Measurements from ENCODE around the gene GMDS. TPM values are rescaled to one million over a fixed set of nuclear protein-coding genes. Genes with fewer than 3 reads are reported as not detected.

GMDS gene
- total and polyA plus RNA-seq, 2 of the 13 experiments (the other 11 are each of a cell fraction or from before 2014, with no cell fraction given): 64.4 to 112 TPM

DNA sequence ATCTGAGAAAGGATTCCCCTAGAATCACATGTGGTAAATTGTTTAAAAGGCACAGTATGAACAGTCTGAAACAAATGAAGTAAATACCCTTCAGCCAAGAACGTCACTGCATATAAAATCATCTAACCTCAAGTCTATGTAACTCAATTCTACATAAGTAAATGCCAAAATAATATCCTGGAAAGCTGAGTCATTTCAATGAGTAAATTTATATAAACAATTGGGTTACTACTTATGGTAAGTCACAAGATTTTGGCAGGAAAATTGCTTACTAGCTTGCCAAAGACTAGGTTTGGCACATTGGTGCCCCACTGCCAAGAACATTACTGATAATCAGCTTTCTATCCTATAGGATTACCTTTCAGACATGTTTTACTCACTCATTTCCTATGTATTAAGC, 8.4 kb downstream of the GMDS start:
- no peak overlapping the region for H3K9ac ChIP-seq (ENCODE audit: insufficient read depth, low read depth, low read length)
- in situ Hi-C loops (cut with HindIII; ENCODE audit: extremely low pct_ligation_motif_present, low pct_unique_long_range_greater_than_20kb): no loop called here
- DNase-seq (ENCODE audit: low spot score) (no peak), FAIRE-seq (no peak), ATAC-seq (no peak)
- no peaks in the 10 kb centered on the region for H3K27me3 ChIP-seq (ENCODE audit: control insufficient read depth in 1 of 2, insufficient read depth in 2 of 2, low read length in 2 of 2)
- no TSS peak for BruUV-seq (replicated peaks)
- ChIA-PET CTCF (ENCODE audit: low intra/inter-chr PET ratio, low total read pairs) (no interaction called here), POLR2A (interaction anchor here (1.6 kb wide), 1 partner anchor 9 kb away, joined by 4 read pairs; no protein-coding TSS in a partner anchor)
- H3K79me2 ChIP-seq (ENCODE audit: insufficient read depth, low read length): peaks cover 98% of the 10 kb centered on the region
- H4K20me1 ChIP-seq (ENCODE audit: insufficient read depth, low read length): peaks cover 7% of the 10 kb centered on the region
- H3K9me3 ChIP-seq (ENCODE audit: low read length): no peaks in the 10 kb centered on the region
- no peak overlapping the region for H3K27ac ChIP-seq (ENCODE audit: extremely low read length, insufficient read depth, low read length)
- intact Hi-C loops (cut with micrococcal nuclease; ENCODE audit: unreplicated experiment): no loop called here
- H3K4me3 ChIP-seq (replicated peaks in 1 of 3; ENCODE audit: insufficient read depth in 1 of 3, low read depth in 2 of 3, low read length in 3 of 3): no peak overlapping the region
- no peak overlapping the region for H2AFZ ChIP-seq (ENCODE audit: low read length)
- 87% methylated on average over 1 of the region's 1 CpG for WGBS (ENCODE audit: low lambda C conversion rate)
- no peak overlapping the region for H3K4me2 ChIP-seq (ENCODE audit: low read depth, low read length)
- TF ChIP-seq RAD51 (IDR thresholded peaks at IDR 0.05; ENCODE audit: borderline replicate concordance): no peak
- H3K36me3 ChIP-seq (replicated peaks in 1 of 2; ENCODE audit: control insufficient read depth in 1 of 2, insufficient read depth in 2 of 2, low read length in 2 of 2): peaks cover 1 to 10% of the 10 kb centered on the region in 2 experiments; a peak in 4 of 5 replicates
- H3K4me1 ChIP-seq (ENCODE audit: insufficient read depth, low read length): peaks cover 83% of the 10 kb centered on the region

DNA sequence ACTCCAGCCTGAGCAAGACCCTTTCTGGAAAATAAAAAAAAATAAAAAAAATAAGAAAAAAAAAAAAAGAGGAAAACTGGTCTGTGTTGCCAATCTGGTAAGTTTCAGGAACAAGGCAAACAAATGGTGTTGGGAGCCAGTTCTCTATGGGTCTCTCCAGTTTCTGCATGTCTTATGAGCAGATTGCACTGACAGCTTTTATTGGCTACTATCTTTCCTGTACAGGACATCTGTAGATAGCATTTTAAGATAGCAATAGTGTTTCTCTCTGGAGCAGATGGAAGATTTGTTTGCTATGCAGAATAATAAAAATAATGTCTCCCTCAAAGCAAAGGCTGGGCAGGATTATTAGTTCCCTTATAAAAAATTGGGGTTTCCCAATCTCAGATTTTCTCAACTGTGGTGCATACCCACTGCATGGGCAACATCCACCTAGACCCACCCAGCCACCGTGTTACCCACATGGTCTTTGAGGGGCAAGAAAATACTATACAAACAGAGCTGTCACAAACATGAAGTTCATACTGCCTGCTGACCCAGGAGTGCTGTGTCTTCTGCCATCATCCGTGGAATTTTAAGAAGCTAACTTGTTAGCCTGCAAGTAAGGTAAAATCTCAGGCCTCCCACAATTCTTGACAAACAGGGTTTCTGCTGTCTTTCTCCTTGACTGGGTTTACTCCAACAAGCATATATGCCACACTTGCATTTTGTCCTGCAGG, 9.5 kb downstream of the GMDS start:
- no peak overlapping the region for H3K27ac ChIP-seq (ENCODE audit: extremely low read length, insufficient read depth, low read length)
- ChIA-PET CTCF (ENCODE audit: low intra/inter-chr PET ratio, low total read pairs) (no interaction called here), POLR2A (no interaction called here)
- in situ Hi-C loops (cut with HindIII; ENCODE audit: extremely low pct_ligation_motif_present, low pct_unique_long_range_greater_than_20kb) (no loop called here), intact Hi-C loops (cut with micrococcal nuclease; ENCODE audit: unreplicated experiment) (no loop called here)
- no peak overlapping the region for H3K4me2 ChIP-seq (ENCODE audit: low read depth, low read length)
- no peak overlapping the region for H2AFZ ChIP-seq (ENCODE audit: low read length)
- no TSS peak for BruUV-seq (replicated peaks)
- no peaks in the 10 kb centered on the region for H3K27me3 ChIP-seq (ENCODE audit: control insufficient read depth in 1 of 2, insufficient read depth in 2 of 2, low read length in 2 of 2)
- H3K36me3 ChIP-seq (replicated peaks in 1 of 2; ENCODE audit: control insufficient read depth in 1 of 2, insufficient read depth in 2 of 2, low read length in 2 of 2): peaks cover 1 to 7% of the 10 kb centered on the region in 2 experiments; a peak in 4 of 5 replicates
- no peak for DNase-seq (ENCODE audit: low spot score)
- peaks cover 83% of the 10 kb centered on the region for H3K4me1 ChIP-seq (ENCODE audit: insufficient read depth, low read length)
- FAIRE-seq: no peak
- peaks cover 98% of the 10 kb centered on the region for H3K79me2 ChIP-seq (ENCODE audit: insufficient read depth, low read length)
- no peak overlapping the region for H3K4me3 ChIP-seq (replicated peaks in 1 of 3; ENCODE audit: insufficient read depth in 1 of 3, low read depth in 2 of 3, low read length in 3 of 3)
- WGBS (ENCODE audit: low lambda C conversion rate): 87% methylated on average over 2 of the region's 2 CpGs
- H4K20me1 ChIP-seq (ENCODE audit: insufficient read depth, low read length): peaks cover 6% of the 10 kb centered on the region
- ATAC-seq: no peak
- H3K9me3 ChIP-seq (ENCODE audit: low read length): no peaks in the 10 kb centered on the region
- no peak overlapping the region for H3K9ac ChIP-seq (ENCODE audit: insufficient read depth, low read depth, low read length)
- TF ChIP-seq SMAD9 (CRISPR knock-in tag; IDR thresholded peaks at IDR 0.05) (no peak), ZFAT (CRISPR knock-in tag; conservative IDR thresholded peaks at IDR 0.05) (no peak), CSRNP2 (CRISPR knock-in tag; conservative IDR thresholded peaks at IDR 0.05; ENCODE audit: low read depth) (no peak), ZNF878 (CRISPR knock-in tag; IDR thresholded peaks at IDR 0.05) (no peak), HNRNPH1 (optimal IDR thresholded peaks at IDR 0.05; ENCODE audit: low read depth, low read length) (no peak), ZNF468 (CRISPR knock-in tag; IDR thresholded peaks at IDR 0.05) (no peak), KAT2B (IDR thresholded peaks at IDR 0.05; ENCODE audit: borderline replicate concordance, low read depth, low read length) (no peak), ZNF770 (CRISPR knock-in tag; IDR thresholded peaks at IDR 0.05) (no peak), ZNF761 (CRISPR knock-in tag; conservative IDR thresholded peaks at IDR 0.05) (no peak), CREM (IDR thresholded peaks at IDR 0.05) (no peak), CREM (CRISPR knock-in tag; IDR thresholded peaks at IDR 0.05) (no peak)
